BE2C (cell line): ENCODE data around the gene HORMAD2.

Source experiments
- DNase-seq: peaks from one replicate; pipeline ENCODE4 v3.0.0-alpha.2; 2020
- H3K27me3 ChIP-seq: fragments of 250-450 bp; sonication (Bioruptor Pico); 2 replicates; pipeline ENCODE4 v1.5.1; 2020; ENCODE audit warnings: mild to moderate bottlenecking
- H3K36me3 ChIP-seq: fragments of 250-450 bp; sonication (Bioruptor Pico); 2 replicates; pipeline ENCODE4 v1.5.1; 2020; ENCODE audit warnings: mild to moderate bottlenecking
- H3K4me1 ChIP-seq: fragments of 250-450 bp; sonication (Bioruptor Pico); 2 replicates; pipeline ENCODE4 v1.5.1; 2020
- H3K4me3 ChIP-seq: 2 replicates; pipeline ENCODE4 v1.5.1; 2011; ENCODE audit warnings: low read depth, low read length
- H3K9me3 ChIP-seq: fragments of 250-450 bp; sonication (Bioruptor Pico); 2 replicates; pipeline ENCODE4 v1.5.1; 2020
- TF ChIP-seq, protein P1 (sequence below): IDR thresholded peaks from 2 replicates; pipeline ENCODE4 v1.5.1; 2012; ENCODE audit warnings: mild to moderate bottlenecking, low read depth, low read length

HORMAD2 gene

DNA sequence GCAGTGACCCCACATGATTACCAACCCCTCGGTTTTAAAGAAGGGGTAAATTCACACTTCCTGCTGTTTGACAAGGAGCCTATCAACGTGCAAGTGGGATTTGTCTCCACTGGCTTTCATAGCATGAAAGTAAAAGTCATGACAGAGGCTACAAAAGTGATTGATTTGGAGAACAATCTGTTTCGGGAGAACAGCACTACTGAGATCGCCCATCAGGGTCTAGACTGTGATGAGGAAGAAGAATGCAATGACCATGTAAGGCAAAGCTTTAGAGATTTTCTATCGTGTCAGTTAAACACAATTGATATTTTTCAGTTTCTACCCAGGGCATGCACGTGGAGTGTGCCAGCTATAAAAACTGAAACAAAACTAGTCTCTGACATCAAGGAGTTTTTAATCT is 41.7 kb downstream of the HORMAD2 start:
- Histone ChIP-seq H3K4me3 (no peak overlapping the region), H3K4me1 (no peaks in the 10 kb centered on the region), H3K36me3 (no peaks in the 10 kb centered on the region), H3K9me3 (no peaks in the 10 kb centered on the region), H3K27me3 (no peaks in the 10 kb centered on the region)
- TF ChIP-seq, protein P1, sequence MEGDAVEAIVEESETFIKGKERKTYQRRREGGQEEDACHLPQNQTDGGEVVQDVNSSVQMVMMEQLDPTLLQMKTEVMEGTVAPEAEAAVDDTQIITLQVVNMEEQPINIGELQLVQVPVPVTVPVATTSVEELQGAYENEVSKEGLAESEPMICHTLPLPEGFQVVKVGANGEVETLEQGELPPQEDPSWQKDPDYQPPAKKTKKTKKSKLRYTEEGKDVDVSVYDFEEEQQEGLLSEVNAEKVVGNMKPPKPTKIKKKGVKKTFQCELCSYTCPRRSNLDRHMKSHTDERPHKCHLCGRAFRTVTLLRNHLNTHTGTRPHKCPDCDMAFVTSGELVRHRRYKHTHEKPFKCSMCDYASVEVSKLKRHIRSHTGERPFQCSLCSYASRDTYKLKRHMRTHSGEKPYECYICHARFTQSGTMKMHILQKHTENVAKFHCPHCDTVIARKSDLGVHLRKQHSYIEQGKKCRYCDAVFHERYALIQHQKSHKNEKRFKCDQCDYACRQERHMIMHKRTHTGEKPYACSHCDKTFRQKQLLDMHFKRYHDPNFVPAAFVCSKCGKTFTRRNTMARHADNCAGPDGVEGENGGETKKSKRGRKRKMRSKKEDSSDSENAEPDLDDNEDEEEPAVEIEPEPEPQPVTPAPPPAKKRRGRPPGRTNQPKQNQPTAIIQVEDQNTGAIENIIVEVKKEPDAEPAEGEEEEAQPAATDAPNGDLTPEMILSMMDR: no peak
- DNase-seq: no peak

DNA sequence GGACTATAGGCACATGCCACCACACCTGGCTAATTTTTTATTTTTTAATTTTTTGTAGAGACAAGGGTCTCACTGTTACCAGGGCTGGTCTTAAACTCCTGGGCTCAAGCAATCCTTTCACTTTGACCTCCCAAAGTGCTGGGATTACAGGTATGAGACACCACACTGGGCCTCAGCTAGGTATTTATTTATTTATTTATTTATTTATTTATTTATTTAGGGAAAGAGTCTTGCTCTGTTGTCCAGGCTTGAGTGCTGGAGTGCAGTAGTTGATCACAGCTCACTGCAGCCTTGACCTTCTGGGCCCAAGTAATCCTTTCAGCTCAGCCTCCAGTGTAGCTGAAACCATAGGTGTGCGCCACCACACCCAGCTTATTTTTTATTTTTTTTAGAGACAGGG is 43.2 kb downstream of the HORMAD2 start:
- Histone ChIP-seq H3K4me3 (no peak overlapping the region), H3K36me3 (no peaks in the 10 kb centered on the region), H3K27me3 (no peaks in the 10 kb centered on the region), H3K4me1 (no peaks in the 10 kb centered on the region), H3K9me3 (no peaks in the 10 kb centered on the region)
- DNase-seq: no peak
- TF ChIP-seq, protein P1: no peak

DNA sequence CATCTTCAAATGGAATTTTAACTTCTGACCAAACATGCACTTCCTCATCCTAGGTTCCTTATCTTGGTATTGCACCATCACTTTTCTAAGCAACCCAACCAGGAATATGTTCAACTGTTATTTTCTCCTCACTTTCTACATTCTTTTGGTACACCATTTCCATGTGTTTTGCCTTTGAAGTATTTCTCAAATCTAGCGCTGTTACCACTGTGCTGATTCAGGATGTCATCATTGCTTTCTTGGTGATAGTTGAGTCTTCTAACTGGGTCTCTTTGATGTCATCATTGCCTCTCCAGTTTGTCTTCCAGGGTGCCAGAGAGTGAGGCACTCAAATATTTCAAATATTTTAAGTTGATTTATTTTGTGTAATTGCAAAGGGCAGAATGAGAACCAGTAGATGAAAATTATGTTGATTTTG is 47.5 kb downstream of the HORMAD2 start:
- DNase-seq: no peak
- TF ChIP-seq, protein P1: no peak
- Histone ChIP-seq H3K27me3 (no peaks in the 10 kb centered on the region), H3K4me1 (no peaks in the 10 kb centered on the region), H3K36me3 (no peaks in the 10 kb centered on the region), H3K9me3 (no peaks in the 10 kb centered on the region), H3K4me3 (no peak overlapping the region)

DNA sequence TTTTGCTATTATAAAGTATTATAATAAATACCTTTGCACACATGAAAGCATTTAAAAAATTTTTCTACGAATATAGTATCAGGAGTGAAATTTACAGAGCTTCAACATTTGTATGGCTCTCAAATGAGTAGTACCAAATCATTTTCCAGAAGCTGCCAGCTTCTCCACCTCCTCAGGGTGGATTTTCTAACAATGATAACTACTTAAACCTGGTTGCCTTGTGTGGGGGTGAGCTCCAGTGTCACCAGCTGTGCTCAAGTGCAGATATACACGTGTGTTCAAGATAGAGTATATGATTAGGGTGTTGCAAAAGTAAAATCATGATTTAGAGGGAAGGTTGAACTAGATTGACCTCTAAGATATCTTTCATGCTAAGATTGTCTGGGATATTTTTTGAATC is 48.2 kb downstream of the HORMAD2 start:
- no peaks in the 10 kb centered on the region for H3K27me3 ChIP-seq
- H3K4me1 ChIP-seq: no peaks in the 10 kb centered on the region
- H3K36me3 ChIP-seq: no peaks in the 10 kb centered on the region
- DNase-seq: no peak
- no peak overlapping the region for H3K4me3 ChIP-seq
- TF ChIP-seq, protein P1: no peak
- no peaks in the 10 kb centered on the region for H3K9me3 ChIP-seq

DNA sequence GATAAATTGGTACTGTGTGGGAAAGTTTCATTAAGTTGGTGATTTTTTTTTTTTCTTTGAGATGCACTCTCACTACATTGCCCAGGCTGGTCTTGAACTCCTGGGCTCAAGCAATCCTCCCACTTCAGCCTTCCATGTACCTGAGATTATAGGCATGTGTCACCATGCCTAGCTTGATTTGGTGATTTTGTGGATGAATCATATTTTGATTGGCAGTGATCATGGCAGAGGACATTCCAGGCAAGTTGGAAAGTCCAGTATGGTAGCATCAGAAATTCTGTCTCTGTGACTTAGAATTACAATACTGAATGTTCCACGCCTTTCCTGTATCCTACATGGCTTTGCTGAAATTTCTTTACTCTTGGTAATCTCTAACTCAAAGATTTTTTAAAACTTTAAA is 49.4 kb downstream of the HORMAD2 start:
- Histone ChIP-seq H3K9me3 (no peaks in the 10 kb centered on the region), H3K36me3 (no peaks in the 10 kb centered on the region)

DNA sequence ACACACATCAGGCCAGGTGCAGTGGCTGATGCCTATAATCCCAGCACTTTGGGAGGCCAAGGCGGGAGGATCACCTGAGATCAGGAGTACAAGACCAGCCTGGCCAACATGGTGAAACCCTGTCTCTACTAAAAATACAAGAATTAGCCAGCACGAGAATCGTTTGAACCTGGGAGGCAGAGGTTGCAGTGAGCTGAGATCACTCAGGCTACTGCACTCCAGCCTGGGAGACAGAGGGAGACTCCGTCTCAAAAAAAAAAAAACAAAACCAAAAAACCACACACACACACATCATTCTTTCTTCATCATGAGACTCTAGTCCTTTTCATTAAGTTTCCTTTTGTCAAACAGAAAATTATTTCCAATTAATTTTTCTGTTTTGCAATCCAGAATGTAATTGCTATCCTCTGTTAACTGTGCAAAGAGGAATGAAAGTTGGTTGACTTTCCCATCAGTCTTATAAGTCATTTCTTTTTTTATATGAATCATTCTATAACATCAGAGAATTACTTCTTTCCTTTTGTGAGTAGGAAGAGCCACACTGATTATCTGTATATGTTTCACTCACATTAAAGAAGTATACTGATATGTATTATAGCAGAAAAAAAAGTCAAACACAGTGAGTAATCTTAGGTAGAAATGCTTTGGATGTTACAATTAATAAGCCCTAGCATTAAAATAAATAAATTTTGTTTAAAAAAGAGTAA is 52.2 kb downstream of the HORMAD2 start:
- TF ChIP-seq, protein P1: no peak
- no peaks in the 10 kb centered on the region for H3K9me3 ChIP-seq
- no peaks in the 10 kb centered on the region for H3K4me1 ChIP-seq
- no peak overlapping the region for H3K4me3 ChIP-seq
- no peaks in the 10 kb centered on the region for H3K36me3 ChIP-seq
- DNase-seq: no peak
- peaks cover 14% of the 10 kb centered on the region for H3K27me3 ChIP-seq

More for the DNA sequence above, 49.4 kb downstream of the HORMAD2 start:
- H3K27me3 ChIP-seq: no peaks in the 10 kb centered on the region
- H3K4me3 ChIP-seq: no peak overlapping the region
- DNase-seq: no peak
- H3K4me1 ChIP-seq: no peaks in the 10 kb centered on the region
- TF ChIP-seq, protein P1: no peak
